Measurements from ENCODE around the gene DCANP1.

DNA sequence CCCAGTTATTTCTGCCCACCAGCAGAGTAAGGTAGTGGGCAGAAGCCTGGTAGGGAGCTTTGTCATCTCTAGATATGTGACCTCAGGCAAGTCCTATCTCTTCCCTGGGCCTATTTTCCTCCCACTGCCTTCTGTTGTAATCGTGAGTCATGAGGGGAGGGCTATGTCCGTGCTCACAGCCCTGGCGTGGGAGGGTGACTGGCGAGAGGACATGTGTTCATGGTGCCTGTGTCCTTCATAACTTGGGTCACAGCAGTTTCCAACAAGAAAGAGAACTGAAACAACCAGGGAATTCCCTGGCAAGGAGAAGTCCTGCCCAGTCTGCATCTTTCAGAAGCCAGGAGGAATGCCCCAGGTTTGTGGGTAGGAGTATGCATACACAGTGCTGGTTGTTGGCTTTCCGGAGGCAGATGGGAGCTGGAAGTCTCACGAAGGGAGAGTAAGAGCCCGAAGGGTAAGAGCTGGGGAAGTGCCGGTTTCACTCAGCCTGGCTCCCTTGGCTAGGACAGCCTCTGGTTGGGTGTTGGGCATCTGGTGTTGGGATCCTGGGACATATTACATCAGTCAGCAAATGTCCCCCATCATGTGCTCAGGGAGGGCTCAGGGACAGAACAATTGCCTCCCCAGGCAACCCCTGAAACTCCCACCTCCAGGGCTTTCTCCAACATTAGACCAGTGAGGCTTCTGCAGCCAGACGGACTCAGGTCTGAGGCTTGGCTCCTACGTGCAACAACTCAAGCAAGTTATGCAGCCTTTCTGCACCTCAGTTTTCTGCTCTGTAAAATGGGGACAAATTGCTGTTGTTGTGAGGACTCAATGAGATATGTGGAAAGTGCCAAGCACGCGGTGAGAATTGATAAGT, 9.3 kb upstream of the DCANP1 start:
- TF ChIP-seq, protein P1, sequence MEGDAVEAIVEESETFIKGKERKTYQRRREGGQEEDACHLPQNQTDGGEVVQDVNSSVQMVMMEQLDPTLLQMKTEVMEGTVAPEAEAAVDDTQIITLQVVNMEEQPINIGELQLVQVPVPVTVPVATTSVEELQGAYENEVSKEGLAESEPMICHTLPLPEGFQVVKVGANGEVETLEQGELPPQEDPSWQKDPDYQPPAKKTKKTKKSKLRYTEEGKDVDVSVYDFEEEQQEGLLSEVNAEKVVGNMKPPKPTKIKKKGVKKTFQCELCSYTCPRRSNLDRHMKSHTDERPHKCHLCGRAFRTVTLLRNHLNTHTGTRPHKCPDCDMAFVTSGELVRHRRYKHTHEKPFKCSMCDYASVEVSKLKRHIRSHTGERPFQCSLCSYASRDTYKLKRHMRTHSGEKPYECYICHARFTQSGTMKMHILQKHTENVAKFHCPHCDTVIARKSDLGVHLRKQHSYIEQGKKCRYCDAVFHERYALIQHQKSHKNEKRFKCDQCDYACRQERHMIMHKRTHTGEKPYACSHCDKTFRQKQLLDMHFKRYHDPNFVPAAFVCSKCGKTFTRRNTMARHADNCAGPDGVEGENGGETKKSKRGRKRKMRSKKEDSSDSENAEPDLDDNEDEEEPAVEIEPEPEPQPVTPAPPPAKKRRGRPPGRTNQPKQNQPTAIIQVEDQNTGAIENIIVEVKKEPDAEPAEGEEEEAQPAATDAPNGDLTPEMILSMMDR (IDR thresholded peaks at IDR 0.05) = no peak
- TF ChIP-seq EZH2 (IDR thresholded peaks at IDR 0.05; ENCODE audit: borderline replicate concordance, insufficient read depth, low read depth, low read length, poor library complexity, severe bottlenecking) = no peak

All from B cell (primary cell).